B cell (primary cell): ENCODE data around the gene ZDHHC14. TPM values are rescaled to one million over a fixed set of nuclear protein-coding genes. Genes with fewer than 3 reads are reported as not detected.

ENCODE experiments used
- ATAC-seq: fragments of 200-7000 bp; cut with Tn5 transposase; one replicate; pipeline ENCODE4 v1.10.0; 2021; ENCODE audit warnings: low read depth, mild to moderate bottlenecking, moderate number of reproducible peaks, moderate library complexity
- CTCF ChIA-PET: fragments of 350-600 bp; sonication (Branson Sonifier 250); formaldehyde crosslinking; loops from one replicate; lab custom pipeline; 2021; ENCODE audit warnings: antibody characterized with exemption, inconsistent platforms; lab: Charles Lee
- POLR2A ChIA-PET: fragments of 350-600 bp; sonication (Branson Sonifier 250); formaldehyde crosslinking; loops from one replicate; lab custom pipeline; 2021; ENCODE audit warnings: antibody characterized with exemption; lab: Charles Lee
- DNase-seq: peaks from one replicate; pipeline ENCODE4 v3.0.0; 2013
- H2AFZ ChIP-seq: 2 replicates; pipeline ENCODE4 v1.6.1; 2012; ENCODE audit warnings: mild to moderate bottlenecking, low read depth, low read length; ENCODE audit not compliant: insufficient read depth, poor library complexity, severe bottlenecking
- H3K27ac ChIP-seq, 2 donors: 1 replicate in 1 of 2; 2 replicates in 1 of 2; pipeline ENCODE4 v1.5.1; 2012 to 2013; ENCODE audit warnings: low read length in 2 of 2, mild to moderate bottlenecking in 2 of 2, moderate library complexity in 1 of 2
- H3K27me3 ChIP-seq, 4 experiments: fragments of 200-600 bp in 1 of 4; sonication (generic) in 1 of 4; replicated peaks in 1 of 4; 1 replicate in 2 of 4; 2 replicates in 2 of 4; pipeline versions ENCODE4 v1.6.1 to v1.7.0; 2013 to 2016; ENCODE audit warnings: low read length in 3 of 4, mild to moderate bottlenecking in 2 of 4, mixed read lengths in 1 of 4, moderate library complexity in 1 of 4; ENCODE audit not compliant: insufficient read depth in 4 of 4, control insufficient read depth in 3 of 4; ENCODE audit errors: control extremely low read depth in 1 of 4
- H3K36me3 ChIP-seq, 2 experiments: replicated peaks in 1 of 2; 1 replicate in 1 of 2; 2 replicates in 1 of 2; pipeline versions ENCODE4 v1.6.1 to v1.7.1; 2013; ENCODE audit warnings: low read length in 1 of 2; ENCODE audit not compliant: insufficient read depth in 2 of 2, control insufficient read depth in 1 of 2; ENCODE audit errors: control extremely low read depth in 1 of 2, extremely low read depth in 1 of 2
- H3K4me1 ChIP-seq, 2 donors: fragments of 200-600 bp in 1 of 2; sonication (generic) in 1 of 2; 1 replicate in 1 of 2; 2 replicates in 1 of 2; pipeline versions ENCODE4 v1.5.1 to v1.6.1; 2013 to 2017; ENCODE audit warnings: low read length in 2 of 2; ENCODE audit not compliant: control insufficient read depth in 2 of 2, insufficient read depth in 2 of 2
- H3K4me2 ChIP-seq: replicated peaks from 2 replicates; pipeline ENCODE3; 2012; ENCODE audit warnings: mild to moderate bottlenecking, low read depth, low read length; ENCODE audit not compliant: poor library complexity, severe bottlenecking
- H3K4me3 ChIP-seq, 5 experiments: fragments of 200-600 bp in 1 of 5; sonication (generic) in 1 of 5; 1 replicate in 3 of 5; 2 replicates in 2 of 5; pipeline versions ENCODE4 v1.5.1 to v1.7.0; 2011 to 2016; ENCODE audit warnings: low read length in 4 of 5, mild to moderate bottlenecking in 4 of 5, low read depth in 2 of 5, control low read depth in 1 of 5, moderate library complexity in 1 of 5; ENCODE audit not compliant: insufficient read depth in 1 of 5; ENCODE audit errors: control extremely low read depth in 1 of 5, extremely low read depth in 1 of 5
- H3K79me2 ChIP-seq: fragments of 200-600 bp; sonication (generic); one replicate; pipeline ENCODE4 v1.6.0; 2016; ENCODE audit warnings: low read length; ENCODE audit not compliant: control insufficient read depth, insufficient read depth
- H3K9ac ChIP-seq: fragments of 200-600 bp; sonication (generic); 2 replicates; pipeline ENCODE4 v1.6.1; 2017; ENCODE audit warnings: mild to moderate bottlenecking, low read length, moderate library complexity
- H3K9me3 ChIP-seq, 3 donors: one replicate each; pipeline versions ENCODE4 v1.6.1 to v1.7.1; 2013; ENCODE audit warnings: low read length in 2 of 3; ENCODE audit not compliant: control insufficient read depth in 2 of 3, insufficient read depth in 1 of 3; ENCODE audit errors: control extremely low read depth in 1 of 3
- H4K20me1 ChIP-seq: 2 replicates; pipeline ENCODE4 v1.6.0; 2012; ENCODE audit warnings: mild to moderate bottlenecking, low read length; ENCODE audit not compliant: insufficient read depth, control insufficient read depth, poor library complexity, severe bottlenecking
- H3K27ac Mint-ChIP-seq: one replicate; pipeline ENCODE4 v1.8.0; 2021; ENCODE audit warnings: mixed read lengths
- H3K27me3 Mint-ChIP-seq: one replicate; pipeline ENCODE4 v1.8.0; 2021; ENCODE audit warnings: mixed read lengths
- H3K4me1 Mint-ChIP-seq: one replicate; pipeline ENCODE4 v1.8.0; 2021; ENCODE audit warnings: mixed read lengths
- H3K4me3 Mint-ChIP-seq: one replicate; pipeline ENCODE4 v1.8.0; 2021; ENCODE audit warnings: mixed read lengths
- H3K9me3 Mint-ChIP-seq: one replicate; pipeline ENCODE4 v1.8.0; 2022; ENCODE audit warnings: mixed read lengths; ENCODE audit not compliant: insufficient read depth
- CTCF ChIP-seq: fragments of 200-600 bp; IDR thresholded peaks from one replicate; pipeline ENCODE4 v1.8.0; 2022; ENCODE audit warnings: antibody characterized with exemption, mild to moderate bottlenecking
- EZH2 ChIP-seq: IDR thresholded peaks from 2 replicates; pipeline ENCODE4 v1.6.1; 2012; ENCODE audit warnings: borderline replicate concordance, low read depth, mild to moderate bottlenecking, moderate library complexity, low read length; ENCODE audit not compliant: insufficient read depth, poor library complexity, severe bottlenecking
- WGBS: methylation state at CpG from one replicate; pipeline ENCODE4 v1.1.5; 2013; ENCODE audit warnings: missing lambda C conversion rate; ENCODE audit not compliant: insufficient coverage; 5-methylcytosine and 5-hydroxymethylcytosine counted together
- intact Hi-C: fragments of 100-400 bp; cut with micrococcal nuclease; formaldehyde crosslinking; loops from one replicate; pipeline ENCODE4 v1.10.0; 2022
- polyA plus RNA-seq: library from polyadenylated mRNA; depleted of rRNA; stranded (reverse); fragments of >200 nt; gene quantifications from 2 replicates; pipeline ENCODE4 v1.2.3, GENCODE V29; 2012
- total RNA-seq, 2 donors: library from RNA; stranded (reverse); fragments of 120-200 nt in 1 of 2; gene quantifications; 1 replicate in 1 of 2; 2 replicates in 1 of 2; pipeline versions ENCODE4 v1.2.3 to v1.2.4, GENCODE V29; 2013 to 2022

The ZDHHC14 gene
- total and polyA plus RNA-seq, 2 donors (not counting 1 experiment from before 2014, with no cell fraction given) = 8.8 to 50.4 TPM

- no CpG with 5 or more reads among the region's 5 CpGs for WGBS
Measured at GRCh38 chr6:157603971-157604370, 223.0 kb downstream of the ZDHHC14 start.

More at GRCh38 chr6:157603971-157604370, 223.0 kb downstream of the ZDHHC14 start:
- no peaks in the 10 kb centered on the region for H3K79me2 ChIP-seq
- H3K9me3 Mint-ChIP-seq = no peaks in the 10 kb centered on the region
- peak overlapping the region; percentile 51 for H3K27ac Mint-ChIP-seq
- no peaks in the 10 kb centered on the region for H3K27me3 ChIP-seq
- H3K9ac ChIP-seq = no peak overlapping the region
- no peaks in the 10 kb centered on the region for H3K27me3 Mint-ChIP-seq
- H3K27ac ChIP-seq = no peak overlapping the region
- no peak overlapping the region for H3K4me2 ChIP-seq
- peaks cover 0 to 3% (median 0%) of the 10 kb centered on the region in 3 donors for H3K9me3 ChIP-seq
- intact Hi-C loops = no loop called here
- no peak for DNase-seq
- no peaks in the 10 kb centered on the region for H3K36me3 ChIP-seq
- CTCF ChIA-PET = interaction anchor here (1.0 kb wide), 1 partner anchor 8 kb away, joined by 3 read pairs; no protein-coding TSS in a partner anchor
- H3K4me1 ChIP-seq = peaks cover 40 to 57% of the 10 kb centered on the region in 2 donors
- H4K20me1 ChIP-seq = no peaks in the 10 kb centered on the region
- H3K4me3 Mint-ChIP-seq = no peak overlapping the region
- TF ChIP-seq EZH2 = no peak
- TF ChIP-seq CTCF = no peak
- no peak for ATAC-seq
- no peak overlapping the region for H2AFZ ChIP-seq
- H3K4me3 ChIP-seq = no peak overlapping the region
- POLR2A ChIA-PET = interaction anchor here (0.6 kb wide), 1 partner anchor 10 kb away, joined by 3 read pairs; no protein-coding TSS in a partner anchor
- peaks cover 66% of the 10 kb centered on the region for H3K4me1 Mint-ChIP-seq
